SK-N-SH (cell line): ENCODE measurements around the gene ARID5A.

Experiments used
- CTCF ChIP-seq: fragments of 200-600 bp; sonication (generic); IDR thresholded peaks from 2 replicates; pipeline ENCODE4 v1.6.1; 2017; ENCODE audit warnings: antibody characterized with exemption, mild to moderate bottlenecking, moderate library complexity
- MEF2A ChIP-seq: IDR thresholded peaks from 2 replicates; pipeline ENCODE4 v1.4.0; 2012; ENCODE audit warnings: low read depth, borderline replicate concordance
- TAF1 ChIP-seq: IDR thresholded peaks from 2 replicates; pipeline ENCODE4 v1.6.1; 2012; ENCODE audit warnings: low read depth, mild to moderate bottlenecking, low read length, moderate library complexity, borderline replicate concordance

- no peak for TF ChIP-seq TAF1
- TF ChIP-seq CTCF = no peak
- no peak for TF ChIP-seq MEF2A
Observed at GRCh38 chr2:96493072-96493471, 43.5 kb upstream of the ARID5A start.
